T-helper 17 cell (primary cell): ENCODE data around the gene ALDH1A3. TPM values are rescaled to one million over a fixed set of nuclear protein-coding genes. Genes with fewer than 3 reads are reported as not detected.
A peak's percentile ranks its signal among the peaks of the same experiment; 100 is the strongest.
"Not testable (repeated sequence)": the region's sequence is repeated elsewhere in the genome, so short reads cannot be mapped to it uniquely, and the experiment has no call there.

ENCODE experiments used
- ATAC-seq: fragments of 150-1000 bp; cut with Tn5 transposase; 2 replicates; pipeline ENCODE4 v1.10.0; 2021; ENCODE audit warnings: mild to moderate bottlenecking, moderate library complexity
- DNase-seq, 3 donors: peaks; one replicate each; pipeline versions ENCODE4 v3.0.0 to v3.0.0-alpha.2; 2020 to 2021
- H3K9me3 ChIP-seq: one replicate; pipeline ENCODE4 v1.7.0; 2013; ENCODE audit warnings: low read length, mild to moderate bottlenecking; ENCODE audit not compliant: control insufficient read depth, poor library complexity, severe bottlenecking
- H3K27ac Mint-ChIP-seq: one replicate; pipeline ENCODE4 v1.8.0; 2022; ENCODE audit warnings: mild to moderate bottlenecking, moderate library complexity, mixed read lengths
- H3K27me3 Mint-ChIP-seq: one replicate; pipeline ENCODE4 v1.8.0; 2022; ENCODE audit warnings: mixed read lengths
- H3K36me3 Mint-ChIP-seq: one replicate; pipeline ENCODE4 v1.8.0; 2022; ENCODE audit warnings: low read depth, mixed read lengths
- H3K4me1 Mint-ChIP-seq: one replicate; pipeline ENCODE4 v1.8.0; 2022; ENCODE audit warnings: mild to moderate bottlenecking, mixed read lengths
- H3K4me3 Mint-ChIP-seq: one replicate; pipeline ENCODE4 v1.8.0; 2022; ENCODE audit warnings: mild to moderate bottlenecking, moderate library complexity, mixed read lengths
- total RNA-seq, 4 donors: library from RNA in 2 of 4; stranded (reverse) in 2 of 4; gene quantifications; one replicate each; pipeline ENCODE4 v1.2.3 and lab custom pipeline; 2022 to 2026

The ALDH1A3 gene
- total RNA-seq, 2 donors from 2014 or later = not detected

- Mint-ChIP-seq H3K36me3 (no peaks in the 10 kb centered on the region), H3K4me3 (peak overlapping the region; percentile 84), H3K27me3 (peaks cover 24% of the 10 kb centered on the region), H3K27ac (no peak overlapping the region), H3K4me1 (peaks cover 2% of the 10 kb centered on the region)
- ATAC-seq = peak; percentile 91
- DNase-seq = peak; percentile 19 to 21 (median 21)
- H3K9me3 ChIP-seq = no peaks in the 10 kb centered on the region
These were observed 30.4 kb upstream of the ALDH1A3 start for GRCh38 chr15:100849021-100849854.

DNA sequence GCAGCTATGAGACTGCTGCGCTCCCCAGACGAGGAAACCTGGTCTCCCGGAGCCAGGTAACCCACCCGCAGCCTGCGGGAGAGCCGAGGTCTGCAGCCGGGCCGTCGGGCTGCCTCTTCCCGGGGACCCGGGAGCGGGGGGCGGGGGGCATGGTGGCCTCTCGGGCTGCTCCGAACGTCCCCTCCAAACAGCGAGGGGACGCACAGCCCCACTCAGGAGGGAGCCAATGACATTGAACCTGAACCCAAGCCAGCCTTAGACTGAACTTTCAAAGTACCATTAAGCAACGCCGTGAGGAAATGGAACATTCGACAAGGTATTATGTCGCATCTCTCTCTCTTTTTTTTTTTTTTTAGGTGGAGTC is 29.8 kb upstream of the ALDH1A3 start:
- H3K4me3 Mint-ChIP-seq = peak overlapping the region; percentile 84
- H3K27ac Mint-ChIP-seq = no peak overlapping the region
- H3K9me3 ChIP-seq = no peaks in the 10 kb centered on the region
- DNase-seq (no peak), ATAC-seq (no peak)
- peaks cover 18% of the 10 kb centered on the region for H3K27me3 Mint-ChIP-seq
- no peaks in the 10 kb centered on the region for H3K36me3 Mint-ChIP-seq
- peaks cover 2% of the 10 kb centered on the region for H3K4me1 Mint-ChIP-seq

DNA sequence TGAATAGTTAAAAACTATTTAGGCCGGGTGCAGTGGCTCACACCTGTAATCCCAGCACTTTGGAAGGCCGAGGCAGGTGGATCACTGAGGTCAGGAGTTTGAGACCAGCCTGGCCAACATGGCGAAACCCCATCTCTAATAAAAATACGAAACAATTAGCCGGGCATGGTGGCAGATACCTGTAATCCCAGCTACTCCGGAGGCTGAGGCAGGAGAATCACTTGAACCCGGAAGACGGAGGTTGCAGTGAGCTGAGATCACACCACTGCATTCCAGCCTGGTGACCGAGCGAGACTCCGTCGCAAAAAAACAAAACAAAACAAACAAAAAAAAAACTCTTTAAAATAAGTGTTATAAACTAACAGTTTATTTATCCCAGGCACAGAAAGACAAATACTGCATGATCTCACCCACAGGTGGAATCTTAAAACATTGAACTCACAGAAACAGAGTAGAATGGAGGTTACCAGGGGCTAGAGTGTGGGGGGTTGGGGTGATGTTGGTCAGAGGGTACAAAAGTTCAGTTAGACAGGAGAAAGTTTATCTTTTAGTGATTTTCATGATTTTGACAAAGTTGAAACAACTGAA is 28.1 kb upstream of the ALDH1A3 start:
- H3K27me3 Mint-ChIP-seq = peaks cover 13% of the 10 kb centered on the region

DNA sequence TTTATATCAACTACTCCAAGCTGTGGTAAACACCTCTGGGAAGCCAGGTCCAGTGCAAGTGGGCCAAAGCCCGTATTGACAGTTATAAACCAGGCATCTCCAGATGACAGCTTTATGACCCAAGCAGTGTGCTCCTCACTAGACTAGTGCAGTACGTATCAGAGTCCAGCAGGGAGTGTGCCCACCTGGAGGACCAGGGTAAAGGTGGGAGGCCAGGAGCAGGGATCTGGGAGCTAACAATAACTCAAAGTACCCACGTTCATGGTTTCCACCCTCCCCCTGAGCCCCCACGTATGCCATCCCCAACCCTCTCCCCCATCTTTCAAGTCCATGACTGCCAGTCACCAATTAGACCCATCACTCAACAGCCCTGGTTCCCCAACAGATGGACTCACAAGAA is 27.0 kb upstream of the ALDH1A3 start:
- no peak overlapping the region for H3K4me3 Mint-ChIP-seq
- DNase-seq = no peak
- no peaks in the 10 kb centered on the region for H3K36me3 Mint-ChIP-seq
- H3K9me3 ChIP-seq = no peaks in the 10 kb centered on the region
- peaks cover 9% of the 10 kb centered on the region for H3K27me3 Mint-ChIP-seq
- H3K27ac Mint-ChIP-seq = no peak overlapping the region
- H3K4me1 Mint-ChIP-seq = peaks cover 2% of the 10 kb centered on the region
- ATAC-seq = no peak

More for the DNA sequence above, 28.1 kb upstream of the ALDH1A3 start:
- H3K36me3 Mint-ChIP-seq, H3K4me1 Mint-ChIP-seq, H3K9me3 ChIP-seq, DNase-seq, H3K27ac Mint-ChIP-seq, ATAC-seq: not testable (repeated sequence)
- H3K4me3 Mint-ChIP-seq = peak overlapping the region; percentile 31

DNA sequence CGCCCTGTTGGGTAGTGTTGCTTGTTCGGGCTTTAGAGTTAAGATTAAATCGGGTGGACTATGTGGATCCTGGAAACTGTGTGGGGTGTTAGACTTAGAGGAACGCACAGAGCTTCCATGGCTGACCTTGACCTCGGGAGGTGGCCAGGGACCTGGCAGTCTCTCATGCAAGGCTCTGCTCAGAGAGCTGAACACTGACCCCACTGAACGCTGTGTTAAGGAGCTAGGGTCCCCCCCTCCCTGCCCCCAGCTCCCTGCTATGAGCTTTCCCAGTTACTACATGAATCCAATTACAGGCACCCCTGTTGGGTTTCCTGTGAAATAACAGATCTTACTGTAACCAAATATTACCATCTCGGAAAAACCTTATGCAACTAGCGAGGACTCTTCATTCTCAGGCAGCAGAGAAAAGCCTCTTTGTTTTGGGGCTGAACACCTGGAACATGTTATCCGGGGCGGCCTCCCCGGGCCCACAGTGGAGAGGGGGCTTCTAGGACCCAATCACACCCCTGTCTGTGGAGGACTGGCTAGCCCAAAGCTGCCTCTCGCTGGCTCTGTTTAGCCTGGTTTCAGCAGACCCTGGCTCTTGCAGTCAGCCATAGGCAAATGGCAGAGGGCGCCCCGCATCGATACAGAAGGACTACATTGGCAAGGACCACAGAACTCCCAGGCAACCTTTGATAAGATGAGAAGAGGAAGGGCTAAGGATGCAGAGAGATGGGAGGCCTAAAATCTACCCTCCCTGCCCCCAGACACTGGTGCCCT is 25.8 kb upstream of the ALDH1A3 start:
- Mint-ChIP-seq H3K27ac (no peak overlapping the region), H3K4me3 (no peak overlapping the region), H3K4me1 (peaks cover 2% of the 10 kb centered on the region), H3K27me3 (peaks cover 18% of the 10 kb centered on the region), H3K36me3 (no peaks in the 10 kb centered on the region)
- DNase-seq (no peak), ATAC-seq (no peak)
- H3K9me3 ChIP-seq = no peaks in the 10 kb centered on the region

GRCh38 chr15:100856867-100857266 is 22.8 kb upstream of the ALDH1A3 start:
- ATAC-seq (no peak), DNase-seq (no peak)
- no peak overlapping the region for H3K4me3 Mint-ChIP-seq

DNA sequence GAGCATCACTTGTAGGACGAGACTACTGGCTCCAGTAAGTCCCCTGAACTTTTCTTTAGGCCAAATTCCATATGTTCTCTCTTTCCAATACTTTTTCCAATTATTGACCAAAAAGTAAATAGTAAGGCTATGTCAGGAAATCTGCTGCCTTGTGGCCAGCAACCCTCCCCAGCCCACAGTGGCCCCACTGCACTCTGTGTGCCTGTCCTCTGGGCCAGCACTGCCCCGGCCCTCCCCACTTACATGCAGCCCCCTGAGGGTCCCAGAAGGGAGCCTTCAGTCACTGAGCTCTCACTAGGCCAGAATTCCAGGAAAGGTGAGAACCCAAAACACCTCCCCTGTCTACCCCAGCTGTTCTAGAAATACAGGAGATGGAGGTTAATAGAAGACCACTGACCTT is 21.3 kb upstream of the ALDH1A3 start:
- Mint-ChIP-seq H3K4me3 (no peak overlapping the region), H3K27ac (no peak overlapping the region), H3K36me3 (no peaks in the 10 kb centered on the region), H3K27me3 (peaks cover 15% of the 10 kb centered on the region), H3K4me1 (no peaks in the 10 kb centered on the region)
- no peaks in the 10 kb centered on the region for H3K9me3 ChIP-seq
- DNase-seq = no peak
- ATAC-seq = no peak

More at GRCh38 chr15:100856867-100857266, 22.8 kb upstream of the ALDH1A3 start:
- H3K27me3 Mint-ChIP-seq = peaks cover 15% of the 10 kb centered on the region
- no peaks in the 10 kb centered on the region for H3K36me3 Mint-ChIP-seq
- no peaks in the 10 kb centered on the region for H3K4me1 Mint-ChIP-seq
- H3K9me3 ChIP-seq = no peaks in the 10 kb centered on the region
- no peak overlapping the region for H3K27ac Mint-ChIP-seq

DNA sequence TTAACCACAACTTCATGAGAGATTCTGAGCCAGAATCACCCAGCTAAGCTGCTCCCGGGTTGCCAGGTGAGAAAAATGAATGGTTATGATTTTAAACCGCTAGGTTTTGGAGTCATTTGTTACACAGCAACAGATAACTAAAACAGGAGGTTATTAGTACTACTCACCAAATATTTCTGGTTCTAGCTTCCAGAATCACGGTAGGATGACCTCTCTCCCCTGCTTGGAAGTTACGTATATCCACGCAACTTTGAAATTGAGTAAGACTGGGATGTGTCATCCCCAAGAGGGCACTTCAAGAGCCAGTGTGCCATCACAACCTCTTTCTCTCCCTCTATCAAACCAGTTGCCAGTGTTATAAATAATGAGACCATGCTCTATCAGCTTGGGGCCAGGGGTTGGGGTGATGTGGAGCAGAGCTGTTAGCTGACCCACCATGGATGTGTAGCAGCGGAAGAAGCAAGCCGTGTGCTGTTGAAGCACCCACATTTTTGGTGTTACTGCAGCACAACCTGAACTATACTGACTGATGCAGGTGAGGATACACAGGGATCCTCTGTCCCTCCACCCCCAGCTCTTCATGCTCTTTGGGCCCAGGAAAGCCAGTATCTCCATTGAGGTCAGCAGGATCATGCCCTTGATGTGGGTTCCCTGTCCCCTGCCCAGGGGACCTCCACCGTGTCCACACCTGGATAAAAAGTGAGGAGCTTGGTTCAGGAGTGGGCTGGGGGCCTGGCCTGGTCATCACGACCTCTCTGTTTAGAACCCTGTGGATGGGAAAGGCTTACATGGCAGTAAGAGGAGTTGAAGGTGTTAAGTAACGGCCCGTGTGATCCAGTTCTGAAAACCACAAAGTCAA is 19.4 kb upstream of the ALDH1A3 start:
- Mint-ChIP-seq H3K27ac (no peak overlapping the region), H3K27me3 (peaks cover 30% of the 10 kb centered on the region), H3K4me3 (no peak overlapping the region), H3K36me3 (peaks cover 2% of the 10 kb centered on the region), H3K4me1 (no peaks in the 10 kb centered on the region)
- ATAC-seq (no peak), DNase-seq (no peak)
- no peaks in the 10 kb centered on the region for H3K9me3 ChIP-seq

- Mint-ChIP-seq H3K27me3 (peaks cover 30% of the 10 kb centered on the region), H3K4me3 (no peak overlapping the region), H3K4me1 (no peaks in the 10 kb centered on the region), H3K36me3 (peaks cover 2% of the 10 kb centered on the region), H3K27ac (no peak overlapping the region)
- no peaks in the 10 kb centered on the region for H3K9me3 ChIP-seq
- no peak for ATAC-seq
- no peak for DNase-seq
These were observed 18.7 kb upstream of the ALDH1A3 start for GRCh38 chr15:100860829-100861510.

- Mint-ChIP-seq H3K27me3 (peaks cover 35% of the 10 kb centered on the region), H3K36me3 (peaks cover 2% of the 10 kb centered on the region), H3K27ac (no peak overlapping the region), H3K4me1 (no peaks in the 10 kb centered on the region), H3K4me3 (no peak overlapping the region)
- no peak for DNase-seq
- no peak for ATAC-seq
- H3K9me3 ChIP-seq = no peaks in the 10 kb centered on the region
These were observed 18.1 kb upstream of the ALDH1A3 start for GRCh38 chr15:100861511-100861991.

DNA sequence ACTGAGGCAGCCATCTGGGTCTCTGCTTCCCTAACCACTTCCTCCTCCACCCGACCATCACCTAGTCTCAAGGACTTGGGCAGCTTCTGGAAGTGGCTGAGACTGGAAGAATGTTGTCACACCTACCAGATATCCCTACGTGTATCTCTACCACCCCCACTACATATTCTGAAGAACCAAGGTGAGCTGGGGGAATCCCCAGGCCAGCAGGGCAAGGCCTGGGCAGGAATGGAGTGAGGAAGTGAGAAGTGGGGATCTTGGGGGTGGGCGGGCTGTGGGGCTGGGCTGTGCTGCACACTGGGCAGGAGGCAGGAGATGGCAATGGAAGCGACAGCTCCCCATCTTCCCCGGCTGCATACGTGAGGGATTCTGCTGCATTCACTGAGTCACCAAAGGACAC is 17.5 kb upstream of the ALDH1A3 start:
- Mint-ChIP-seq H3K4me3 (no peak overlapping the region), H3K27ac (no peak overlapping the region), H3K36me3 (peaks cover 2% of the 10 kb centered on the region), H3K27me3 (peaks cover 37% of the 10 kb centered on the region), H3K4me1 (no peaks in the 10 kb centered on the region)
- no peaks in the 10 kb centered on the region for H3K9me3 ChIP-seq
- DNase-seq (no peak), ATAC-seq (no peak)

DNA sequence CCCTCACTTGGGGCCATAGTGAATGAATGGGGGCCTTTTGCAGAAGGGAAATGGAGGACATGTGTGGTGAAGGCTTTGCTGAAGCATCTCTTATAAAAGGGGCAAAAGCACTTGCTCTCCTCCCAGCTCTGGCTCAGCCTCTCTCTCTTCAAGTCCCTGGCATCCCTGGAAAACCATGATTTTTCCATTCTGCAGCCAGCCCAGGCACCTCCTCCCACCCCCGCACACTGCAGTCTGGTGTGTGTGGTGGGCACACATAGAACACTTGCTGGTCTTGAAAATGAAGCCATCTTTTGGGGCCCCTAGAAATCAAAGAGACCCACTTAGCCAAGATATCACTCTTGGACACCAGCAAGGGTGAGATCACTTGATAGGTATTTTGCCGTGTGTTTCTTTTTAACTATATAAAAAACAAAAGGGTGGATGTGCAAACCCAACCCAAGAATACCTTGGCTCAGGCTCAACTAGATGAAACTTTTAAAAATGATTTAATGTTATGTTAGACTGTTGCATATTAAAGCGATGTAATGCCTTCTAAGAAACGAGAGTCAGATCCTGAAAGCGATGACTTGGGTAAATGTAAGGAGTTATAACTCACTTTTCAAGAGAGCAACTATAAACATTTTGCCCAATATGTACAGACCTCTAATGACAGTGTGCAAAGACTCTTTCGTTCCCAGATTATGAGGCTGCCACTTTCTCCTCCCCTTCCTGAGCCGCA is 16.4 kb upstream of the ALDH1A3 start:
- Mint-ChIP-seq H3K4me1 (no peaks in the 10 kb centered on the region), H3K27me3 (peaks cover 33% of the 10 kb centered on the region), H3K4me3 (no peak overlapping the region), H3K36me3 (peaks cover 2% of the 10 kb centered on the region), H3K27ac (no peak overlapping the region)
- H3K9me3 ChIP-seq = no peaks in the 10 kb centered on the region
- DNase-seq (no peak), ATAC-seq (no peak)
